Osteocyte (in vitro differentiated cells): ENCODE data around the gene PIK3CG. TPM values are rescaled to one million over a fixed set of nuclear protein-coding genes. Genes with fewer than 3 reads are reported as not detected.

Experiments used
- DNase-seq: peaks from one replicate; pipeline ENCODE4 v3.0.0; 2021; ENCODE audit warnings: mixed read lengths; ENCODE audit not compliant: unreplicated experiment; ENCODE audit errors: extremely low spot score
- H3K27ac Mint-ChIP-seq: one replicate; pipeline ENCODE4 v1.8.0; 2021; ENCODE audit warnings: mild to moderate bottlenecking, mixed read lengths; ENCODE audit not compliant: unreplicated experiment
- H3K27me3 Mint-ChIP-seq: one replicate; pipeline ENCODE4 v1.8.0; 2021; ENCODE audit warnings: mixed read lengths; ENCODE audit not compliant: unreplicated experiment
- H3K36me3 Mint-ChIP-seq: one replicate; pipeline ENCODE4 v1.8.0; 2021; ENCODE audit warnings: mixed read lengths; ENCODE audit not compliant: unreplicated experiment
- H3K4me1 Mint-ChIP-seq: one replicate; pipeline ENCODE4 v1.8.0; 2021; ENCODE audit warnings: mixed read lengths; ENCODE audit not compliant: unreplicated experiment
- H3K4me3 Mint-ChIP-seq: one replicate; pipeline ENCODE4 v1.8.0; 2021; ENCODE audit warnings: mild to moderate bottlenecking, moderate library complexity, mixed read lengths; ENCODE audit not compliant: unreplicated experiment
- H3K9me3 Mint-ChIP-seq: one replicate; pipeline ENCODE4 v1.8.0; 2021; ENCODE audit warnings: mixed read lengths; ENCODE audit not compliant: unreplicated experiment
- total RNA-seq: library from RNA; stranded (reverse); gene quantifications from 2 replicates; pipeline ENCODE4 v1.2.1, GENCODE V29; 2021
- TF ChIP-seq, protein P1 (sequence below): fragments of 200-600 bp; sonication (generic); IDR thresholded peaks from 2 replicates; pipeline ENCODE4 v1.5.0; 2021; ENCODE audit warnings: antibody characterized with exemption, mild to moderate bottlenecking, moderate library complexity

Gene PIK3CG
- total RNA-seq, 1 donor from 2014 or later, result not detected

DNA sequence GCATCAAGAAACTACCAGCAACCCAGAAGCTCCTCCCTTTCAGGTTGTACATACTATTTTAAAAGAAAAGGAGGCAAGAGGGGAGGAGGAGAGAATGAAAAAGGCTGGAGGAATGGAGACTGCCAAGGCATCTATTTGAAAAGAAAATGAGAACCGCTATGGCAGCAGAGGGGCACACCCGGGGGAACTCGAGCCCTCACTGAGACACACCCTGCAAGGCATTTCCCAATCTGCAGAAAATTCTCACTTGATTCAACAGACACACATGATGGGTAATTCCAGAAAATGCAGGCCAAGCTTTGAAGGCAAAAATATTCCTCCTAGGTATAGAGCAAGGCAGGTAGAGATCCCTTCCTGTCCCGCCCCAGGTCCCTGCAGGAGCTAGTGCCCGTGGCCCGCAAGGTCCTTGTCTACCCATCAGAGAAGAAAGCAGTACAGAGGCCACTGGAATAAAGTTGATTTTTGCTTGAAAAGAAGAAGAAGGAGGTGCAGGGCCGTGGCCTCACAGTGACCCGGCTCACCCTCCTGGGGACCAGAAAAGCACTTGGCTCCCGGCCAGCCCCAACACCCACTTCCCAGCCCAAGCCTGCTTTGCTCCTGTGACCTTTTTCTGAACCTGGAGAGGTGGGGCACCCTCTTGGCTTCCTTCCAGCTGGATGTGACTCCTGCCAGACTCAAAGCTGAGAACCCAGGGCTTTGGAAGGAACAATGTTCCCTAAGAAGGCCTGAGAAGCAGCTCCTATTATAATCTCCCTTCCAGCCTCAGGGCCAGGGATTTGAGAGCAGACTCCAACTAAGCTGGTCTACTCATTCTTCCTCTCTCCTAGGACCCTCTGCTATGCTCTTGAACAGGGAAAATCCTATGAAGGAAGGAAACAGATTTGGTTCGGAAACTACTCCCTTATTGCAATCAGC lies 6.2 kb upstream of the PIK3CG start:
- no peaks in the 10 kb centered on the region for H3K36me3 Mint-ChIP-seq
- no peak for DNase-seq
- TF ChIP-seq, protein P1, sequence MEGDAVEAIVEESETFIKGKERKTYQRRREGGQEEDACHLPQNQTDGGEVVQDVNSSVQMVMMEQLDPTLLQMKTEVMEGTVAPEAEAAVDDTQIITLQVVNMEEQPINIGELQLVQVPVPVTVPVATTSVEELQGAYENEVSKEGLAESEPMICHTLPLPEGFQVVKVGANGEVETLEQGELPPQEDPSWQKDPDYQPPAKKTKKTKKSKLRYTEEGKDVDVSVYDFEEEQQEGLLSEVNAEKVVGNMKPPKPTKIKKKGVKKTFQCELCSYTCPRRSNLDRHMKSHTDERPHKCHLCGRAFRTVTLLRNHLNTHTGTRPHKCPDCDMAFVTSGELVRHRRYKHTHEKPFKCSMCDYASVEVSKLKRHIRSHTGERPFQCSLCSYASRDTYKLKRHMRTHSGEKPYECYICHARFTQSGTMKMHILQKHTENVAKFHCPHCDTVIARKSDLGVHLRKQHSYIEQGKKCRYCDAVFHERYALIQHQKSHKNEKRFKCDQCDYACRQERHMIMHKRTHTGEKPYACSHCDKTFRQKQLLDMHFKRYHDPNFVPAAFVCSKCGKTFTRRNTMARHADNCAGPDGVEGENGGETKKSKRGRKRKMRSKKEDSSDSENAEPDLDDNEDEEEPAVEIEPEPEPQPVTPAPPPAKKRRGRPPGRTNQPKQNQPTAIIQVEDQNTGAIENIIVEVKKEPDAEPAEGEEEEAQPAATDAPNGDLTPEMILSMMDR, result no peak
- no peaks in the 10 kb centered on the region for H3K9me3 Mint-ChIP-seq
- no peaks in the 10 kb centered on the region for H3K27me3 Mint-ChIP-seq
- H3K4me3 Mint-ChIP-seq, result no peak overlapping the region
- H3K27ac Mint-ChIP-seq, result no peak overlapping the region
- H3K4me1 Mint-ChIP-seq, result no peaks in the 10 kb centered on the region

DNA sequence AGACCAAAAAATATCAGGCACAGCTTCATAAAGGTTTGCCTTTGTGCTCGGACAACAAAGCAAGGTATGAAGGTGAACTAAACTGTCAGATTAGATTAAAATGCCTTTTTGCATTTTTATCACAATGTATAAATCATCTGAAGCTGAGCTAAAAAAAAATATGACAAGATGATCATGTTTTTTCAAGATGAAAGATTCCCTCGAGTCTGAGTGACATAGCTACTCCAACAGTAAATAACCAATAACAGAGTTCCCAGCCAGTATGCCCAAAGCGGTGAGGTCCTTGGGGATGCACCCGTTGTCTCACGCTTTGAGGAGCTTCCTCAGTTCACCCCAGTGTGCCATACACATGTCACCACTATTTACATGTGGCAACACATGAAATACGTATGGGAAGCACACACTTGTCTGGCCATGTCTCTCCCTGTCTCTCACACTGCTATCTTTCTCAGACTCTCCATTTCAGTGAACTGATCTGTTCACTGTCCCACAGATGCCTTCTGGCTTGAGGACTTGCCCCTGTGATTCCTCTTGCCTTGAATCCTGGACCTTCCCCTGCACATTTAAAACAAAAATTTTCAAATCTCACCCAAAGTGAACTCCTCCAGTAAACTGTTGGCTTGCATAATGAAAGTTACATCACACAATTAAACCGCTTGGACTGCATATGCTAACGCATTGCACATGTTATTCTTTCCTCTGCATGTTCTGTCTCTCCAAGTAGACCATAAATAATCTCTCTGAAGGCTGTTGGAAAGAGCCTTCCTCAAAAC lies 2.6 kb upstream of the PIK3CG start:
- TF ChIP-seq, protein P1, result no peak
- Mint-ChIP-seq H3K27ac (no peak overlapping the region), H3K9me3 (no peaks in the 10 kb centered on the region), H3K27me3 (no peaks in the 10 kb centered on the region), H3K36me3 (no peaks in the 10 kb centered on the region), H3K4me1 (no peaks in the 10 kb centered on the region), H3K4me3 (no peak overlapping the region)
- DNase-seq, result no peak

DNA sequence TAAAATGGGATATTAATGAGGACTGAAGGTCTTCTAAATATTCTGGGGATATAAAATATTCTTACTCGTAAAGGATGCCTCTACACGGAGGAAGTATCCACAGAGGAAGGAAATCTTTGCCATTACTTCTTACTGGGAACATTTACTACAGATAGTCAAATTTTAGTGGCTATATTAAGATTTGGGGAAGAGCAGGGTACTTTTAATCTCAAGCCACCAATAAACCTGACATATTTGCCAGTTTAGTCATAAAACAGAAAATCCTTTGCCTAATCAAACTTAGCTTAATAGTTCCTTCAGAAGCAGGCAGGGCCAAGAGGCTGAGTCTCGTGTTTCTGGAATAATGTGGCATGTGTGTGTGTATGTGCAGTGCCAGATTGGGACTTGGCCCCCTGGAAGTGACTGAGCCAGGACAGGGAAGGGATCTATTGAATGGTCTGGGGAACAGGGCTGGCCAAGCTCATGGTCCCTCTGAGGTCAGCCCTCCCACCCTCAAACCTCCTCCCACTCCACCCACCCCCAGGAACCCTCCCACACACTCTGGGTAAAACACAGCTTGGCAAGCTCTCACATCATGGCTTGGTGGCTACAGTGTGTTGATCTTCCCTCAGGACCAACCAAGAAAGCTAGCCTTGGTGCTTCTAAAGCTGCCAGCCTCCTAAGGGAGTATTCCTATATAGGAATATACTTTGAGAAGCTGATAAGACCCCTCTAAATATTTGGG lies 1.6 kb upstream of the PIK3CG start:
- Mint-ChIP-seq H3K4me1 (no peaks in the 10 kb centered on the region), H3K9me3 (no peaks in the 10 kb centered on the region), H3K27me3 (no peaks in the 10 kb centered on the region), H3K4me3 (no peak overlapping the region), H3K36me3 (no peaks in the 10 kb centered on the region), H3K27ac (no peak overlapping the region)
- TF ChIP-seq, protein P1, result no peak
- DNase-seq, result no peak

DNA sequence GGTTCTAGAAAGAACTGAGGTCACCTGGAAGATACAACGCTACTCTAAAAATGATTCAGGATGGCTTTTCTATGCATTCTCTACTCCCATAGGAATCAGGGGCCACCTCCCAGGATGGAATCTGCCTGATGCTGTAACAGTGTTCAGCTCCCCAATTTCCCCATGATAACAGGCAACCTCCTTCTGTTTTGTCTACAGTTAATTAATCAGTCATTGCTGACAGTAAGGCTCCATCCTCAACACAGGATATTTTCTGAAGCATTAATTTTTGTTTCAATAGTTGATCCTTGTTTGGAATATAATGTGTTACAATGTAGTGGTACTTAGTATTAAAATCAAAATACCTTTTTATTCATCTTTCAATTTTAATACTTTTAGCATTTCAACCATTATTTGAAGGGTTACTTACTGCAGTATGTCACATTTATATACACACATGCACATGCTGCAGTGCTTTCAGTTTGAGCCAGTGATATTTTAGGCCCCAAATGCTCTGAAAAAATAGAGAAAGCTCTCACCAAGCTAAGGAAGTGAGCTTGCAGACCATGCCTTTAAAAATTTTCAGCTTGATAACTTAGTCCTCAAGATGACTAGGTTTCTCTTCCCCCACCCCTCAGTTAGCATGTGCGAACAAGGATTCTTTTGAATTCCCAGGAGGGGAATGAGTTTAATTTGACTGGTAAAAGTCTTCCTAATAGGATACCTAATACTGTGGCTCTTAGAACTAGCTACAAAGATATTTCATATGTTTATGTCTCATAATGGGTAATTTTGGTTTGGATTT lies 592 bp upstream of the PIK3CG start:
- no peaks in the 10 kb centered on the region for H3K27me3 Mint-ChIP-seq

More for the DNA sequence above, 592 bp upstream of the PIK3CG start:
- DNase-seq, result no peak
- Mint-ChIP-seq H3K9me3 (no peaks in the 10 kb centered on the region), H3K4me1 (no peaks in the 10 kb centered on the region), H3K4me3 (no peak overlapping the region), H3K36me3 (no peaks in the 10 kb centered on the region), H3K27ac (no peak overlapping the region)
- TF ChIP-seq, protein P1, result no peak
